Femur (tissue), 1 donor: ENCODE data around the gene CRPPA.
"Not testable (repeated sequence)": the region's sequence is repeated elsewhere in the genome, so short reads cannot be mapped to it uniquely, and the experiment has no call there.

ENCODE experiments used
- DNase-seq: peaks from one replicate; pipeline ENCODE4 v3.0.0-alpha.2; 2017

The CRPPA gene

DNA sequence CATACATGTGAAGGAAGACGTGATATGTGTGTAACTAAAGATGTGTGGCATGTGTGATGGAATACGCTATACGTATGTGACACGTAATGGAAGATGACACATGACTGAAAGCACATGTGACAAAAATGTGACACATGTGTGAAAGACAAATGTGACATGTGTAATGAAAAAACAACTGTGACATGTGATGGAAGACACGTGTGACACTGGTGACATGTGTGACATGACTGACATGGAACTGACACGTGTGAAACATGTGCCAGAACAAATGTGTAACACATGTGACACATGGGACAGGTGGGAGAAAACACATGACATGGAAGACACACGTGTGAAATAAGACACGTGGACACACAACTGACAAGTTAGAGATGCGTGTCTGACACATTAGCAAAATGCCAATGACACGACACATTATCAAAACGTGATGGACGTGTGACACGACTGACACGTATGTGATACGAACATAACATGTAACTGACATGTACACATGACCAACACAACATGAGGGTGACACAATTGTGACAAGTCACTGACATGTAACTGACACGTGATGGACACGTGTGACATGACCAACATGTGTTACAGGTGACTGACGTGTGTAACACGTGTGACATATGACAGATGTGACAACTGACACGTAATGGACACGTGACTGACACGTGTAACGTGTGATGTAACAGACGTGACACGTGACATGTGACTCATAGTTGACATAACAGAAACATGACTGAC, 24.4 kb downstream of the CRPPA start:
- DNase-seq, result no peak

DNA sequence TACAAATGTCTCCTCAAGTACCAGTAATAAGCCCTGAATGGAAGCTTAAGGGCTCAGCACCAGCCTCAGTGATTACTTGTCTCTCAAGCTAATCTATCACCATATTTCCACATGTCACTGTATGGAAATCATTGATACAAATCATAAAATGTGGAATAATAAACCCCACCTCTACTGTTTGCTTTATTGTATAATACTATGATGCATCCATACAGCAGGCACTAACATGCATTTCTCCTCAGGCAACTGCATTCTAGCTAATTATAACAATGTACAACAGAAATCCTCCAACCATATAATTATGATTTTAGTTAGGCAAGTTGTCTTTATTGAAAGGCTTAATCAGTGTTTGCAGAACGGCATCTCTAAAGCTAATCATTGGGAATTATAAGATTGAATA, 26.2 kb downstream of the CRPPA start:
- no peak for DNase-seq

DNA sequence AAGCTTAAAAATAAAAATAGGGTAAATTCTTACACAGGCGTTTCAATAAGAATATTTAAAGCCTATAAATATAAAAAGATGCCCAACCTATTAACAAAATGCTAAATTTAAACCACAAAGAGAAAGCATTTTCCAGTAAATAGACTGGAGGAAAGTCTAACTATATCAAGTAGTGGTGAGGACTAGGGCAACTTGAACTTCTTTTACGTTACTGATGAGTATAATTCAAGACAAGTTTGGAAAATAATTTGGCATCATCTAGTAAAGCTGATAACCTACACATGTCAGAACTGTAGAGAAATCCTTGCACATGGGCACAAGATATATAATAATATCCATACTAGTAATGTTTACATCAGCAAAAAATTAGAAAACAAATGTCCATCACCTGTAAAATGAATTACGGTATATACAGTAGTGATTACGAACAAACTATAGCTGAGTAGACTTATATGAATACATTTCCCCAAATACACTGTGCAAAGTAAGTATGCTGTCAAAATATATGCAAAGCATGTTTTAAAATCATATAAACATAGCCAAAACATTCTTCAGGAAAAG, 27.4 kb downstream of the CRPPA start:
- DNase-seq, result no peak

DNA sequence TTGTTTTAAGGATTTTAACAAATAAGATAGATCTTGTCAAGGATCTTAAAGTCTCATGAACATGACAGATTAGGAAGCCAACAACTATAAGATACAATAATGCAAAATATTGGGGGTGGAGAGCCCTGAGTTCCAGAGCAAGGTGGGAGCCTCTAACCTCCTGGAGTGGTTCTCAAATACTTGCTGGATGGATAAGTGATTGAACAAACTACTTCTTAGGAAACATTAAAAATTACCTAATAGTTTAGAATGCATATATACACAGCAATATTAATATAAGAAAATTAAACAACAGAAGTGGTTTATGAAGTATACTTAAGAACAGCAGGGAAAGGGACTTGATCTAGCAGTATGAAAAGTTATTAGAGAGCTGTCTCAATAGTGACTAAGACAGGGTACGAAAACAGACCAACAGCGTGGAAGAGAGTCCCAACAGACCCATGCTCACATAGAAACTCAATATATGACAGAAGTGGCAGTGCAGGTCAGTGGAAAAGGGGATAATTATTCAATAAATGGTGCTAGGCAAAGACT, 28.3 kb downstream of the CRPPA start:
- no peak for DNase-seq

DNA sequence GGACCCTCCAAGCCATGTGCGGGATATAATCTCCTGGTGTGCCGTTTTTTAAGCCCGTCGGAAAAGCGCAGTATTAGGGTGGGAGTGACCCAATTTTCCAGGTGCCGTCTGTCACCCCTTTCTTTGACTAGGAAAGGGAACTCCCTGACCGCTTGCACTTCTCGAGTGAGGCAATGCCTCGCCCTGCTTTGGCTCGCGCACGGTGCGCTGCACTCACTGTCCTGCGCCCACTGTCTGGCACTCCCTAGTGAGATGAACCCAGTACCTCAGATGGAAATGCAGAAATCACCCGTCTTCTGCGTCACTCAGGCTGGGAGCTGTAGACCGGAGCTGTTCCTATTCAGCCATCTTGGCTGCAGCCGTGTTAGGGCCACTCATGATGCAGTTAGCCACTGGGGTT, 37.6 kb downstream of the CRPPA start:
- DNase-seq, result not testable (repeated sequence)

DNA sequence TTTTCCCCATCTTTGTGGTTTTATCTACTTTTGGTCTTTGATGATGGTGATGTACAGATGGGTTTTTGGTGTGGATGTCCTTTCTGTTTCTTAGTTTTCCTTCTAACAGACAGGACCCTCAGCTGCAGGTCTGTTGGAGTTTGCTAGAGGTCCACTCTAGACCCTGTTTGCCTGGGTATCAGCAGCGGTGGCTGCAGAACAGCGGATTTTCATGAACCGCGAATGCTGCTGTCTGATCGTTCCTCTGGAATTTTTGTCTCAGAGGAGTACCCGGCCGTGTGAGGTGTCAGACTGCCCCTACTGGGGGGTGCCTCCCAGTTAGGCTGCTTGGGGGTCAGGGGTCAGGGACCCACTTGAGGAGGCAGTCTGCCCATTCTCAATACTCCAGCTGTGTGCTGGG, 38.2 kb downstream of the CRPPA start:
- not testable (repeated sequence) for DNase-seq
